ENCODE data around the gene XKR3. TPM values are rescaled to one million over a fixed set of nuclear protein-coding genes. Genes with fewer than 3 reads are reported as not detected.
A peak's percentile ranks its signal among the peaks of the same experiment; 100 is the strongest.

XKR3 gene
- total and polyA plus RNA-seq, 2 of the 8 experiments (the other 6 are each of a cell fraction or from before 2014, with no cell fraction given), result 0.17 TPM; not detected in 1

GRCh38 chr22:16801088-16801487 is 24.1 kb downstream of the XKR3 start:
- no peak overlapping the region for H3K14ac ChIP-seq (ENCODE audit: insufficient read length)
- H4K5ac ChIP-seq (ENCODE audit: insufficient read length, low read depth, low read length), result no peak overlapping the region
- H3K79me2 ChIP-seq (ENCODE audit: control insufficient read depth in 1 of 2, insufficient read depth in 2 of 2, low read length in 2 of 2), result no peaks in the 10 kb centered on the region
- no peak for FAIRE-seq
- no peaks in the 10 kb centered on the region for H3K79me1 ChIP-seq (ENCODE audit: low read depth, low read length)
- no peaks in the 10 kb centered on the region for H3K36me3 ChIP-seq (ENCODE audit: control insufficient read depth in 2 of 4, insufficient read depth in 4 of 4, low read length in 3 of 4)
- ChIA-PET CTCF (ENCODE audit: partially characterized antibody) (interaction anchor here (1.0 to 1.8 kb wide), 3 partner anchors 16 to 26 kb away, joined by 3 to 7 read pairs (median 4); no protein-coding TSS in a partner anchor), POLR2A (ENCODE audit: partially characterized antibody) (no interaction called here)
- no peak overlapping the region for H4K91ac ChIP-seq (replicated peaks; ENCODE audit: insufficient read length, low read length)
- H2BK120ac ChIP-seq (replicated peaks; ENCODE audit: low read depth, low read length), result no peak overlapping the region
- 0 out of 2 replicates have a peak overlapping the region, but pooled peaks have one; percentile 43 for H2BK20ac ChIP-seq (ENCODE audit: low read length)
- no peaks in the 10 kb centered on the region for H3K27me3 ChIP-seq (replicated peaks in 1 of 4; ENCODE audit: control insufficient read depth in 3 of 4, extremely low read depth in 1 of 4, insufficient read depth in 3 of 4, low read length in 3 of 4)
- no peak overlapping the region for H2BK12ac ChIP-seq (ENCODE audit: low read depth, low read length)
- no peak overlapping the region for H2AK5ac ChIP-seq (ENCODE audit: low read depth, low read length)
- WGBS, 2 experiments (ENCODE audit: extremely low coverage in 1 of 2, insufficient coverage in 1 of 2, insufficient read length in 1 of 2, insufficient replicate concordance in 2 of 2, low coverage in 1 of 2, low lambda C conversion rate in 2 of 2, missing lambda C conversion rate in 1 of 2), result 81% methylated on average over 3 of the region's 3 CpGs; no CpG with 5 or more reads in 1 of the 2 experiments
- H2AFZ ChIP-seq (ENCODE audit: low read length), result no peak overlapping the region
- no peak overlapping the region for H3K9ac ChIP-seq (replicated peaks in 1 of 4; ENCODE audit: extremely low read depth in 1 of 4, low read depth in 3 of 4, low read length in 3 of 4)
- no peaks in the 10 kb centered on the region for H3K9me3 ChIP-seq (ENCODE audit: insufficient read depth in 2 of 2, low read depth in 1 of 2, low read length in 1 of 2)
- H4K8ac ChIP-seq (ENCODE audit: extremely low read depth, insufficient read depth, low read length), result no peak overlapping the region
- H3K23me2 ChIP-seq (ENCODE audit: low read depth, low read length), result no peaks in the 10 kb centered on the region
- H2BK15ac ChIP-seq (ENCODE audit: low read length), result no peak overlapping the region
- H3K27ac ChIP-seq (ENCODE audit: low read depth, low read length), result no peak overlapping the region
- no peaks in the 10 kb centered on the region for H4K20me1 ChIP-seq (replicated peaks in 1 of 2; ENCODE audit: control insufficient read depth in 1 of 2, insufficient read depth in 2 of 2, low read length in 2 of 2)
- DNase-seq (ENCODE audit: low read depth in 1 of 2, low spot score in 2 of 2), result no peak
- no peak overlapping the region for H3K23ac ChIP-seq (ENCODE audit: insufficient read length)
- no peak overlapping the region for H3K4ac ChIP-seq (replicated peaks; ENCODE audit: insufficient read length, low read depth, low read length)
- no peak overlapping the region for H3K4me2 ChIP-seq (ENCODE audit: insufficient read depth in 1 of 2, low read depth in 2 of 2, low read length in 2 of 2)
- no peak overlapping the region for H3K56ac ChIP-seq (replicated peaks; ENCODE audit: insufficient read length, low read depth, low read length)
- H3K4me3 ChIP-seq (ENCODE audit: extremely low read depth in 1 of 4, insufficient read depth in 2 of 4, low read depth in 3 of 4, low read length in 4 of 4), result no peak overlapping the region
- peaks cover 0 to 3% (median 1%) of the 10 kb centered on the region in 4 experiments; a peak in 1 of 7 replicates for H3K4me1 ChIP-seq (replicated peaks in 1 of 4; ENCODE audit: control insufficient read depth in 3 of 4, insufficient read depth in 4 of 4, low read length in 3 of 4)
- H3K18ac ChIP-seq (ENCODE audit: extremely low read depth, low read length), result no peak overlapping the region
- no peak overlapping the region for H2BK5ac ChIP-seq (ENCODE audit: low read depth, low read length)
- TF ChIP-seq TAF7 (optimal IDR thresholded peaks at IDR 0.05; ENCODE audit: borderline replicate concordance, low read depth, low read length) (no peak), CHD2 (IDR thresholded peaks at IDR 0.05; ENCODE audit: low read length) (no peak), TCF12 (IDR thresholded peaks at IDR 0.05; ENCODE audit: low read depth, low read length) (no peak), EGR1 (IDR thresholded peaks at IDR 0.05; ENCODE audit: borderline replicate concordance, low read depth, low read length) (no peak), POLR2A (IDR thresholded peaks at IDR 0.05; ENCODE audit: control extremely low read depth in 1 of 2, low read depth in 2 of 2, low read length in 2 of 2) (no peak), ATF2 (IDR thresholded peaks at IDR 0.05; ENCODE audit: low read length) (no peak), CREB1 (IDR thresholded peaks at IDR 0.05) (no peak), TAF1 (IDR thresholded peaks at IDR 0.05; ENCODE audit: low read depth, low read length) (no peak), EP300 (IDR thresholded peaks at IDR 0.05; ENCODE audit: borderline replicate concordance in 1 of 2, low read depth in 2 of 2, low read length in 2 of 2) (no peak), CBX8 (IDR thresholded peaks at IDR 0.05; ENCODE audit: borderline replicate concordance, low read depth, low read length) (no peak), RXRA (IDR thresholded peaks at IDR 0.05; ENCODE audit: insufficient read depth, low read depth, low read length) (no peak), USF2 (IDR thresholded peaks at IDR 0.05; ENCODE audit: low read length) (no peak), YY1 (IDR thresholded peaks at IDR 0.05; ENCODE audit: low read depth, low read length) (no peak)
